C1 segment of cervical spinal cord (tissue), 14 donors: ENCODE data around the gene NUMB.

Source experiments
- DNase-seq, 14 donors: peaks; one replicate each; lab custom pipeline; 2025; lab: John Stamatoyannopoulos, UW

NUMB gene

GRCh38 chr14:73458183-73458976 lies at the start of gene NUMB:
Gene NUMB (minus strand): TSS chr14:73458546. CDS start chr14:73355751, 102,795 bp downstream.
- peak; percentile 72 to 100 (median 96) for DNase-seq

- no peak for DNase-seq
Measured at GRCh38 chr14:73503648-73504047, 45.3 kb upstream of the NUMB start.

GRCh38 chr14:73502017-73502619 lies 43.8 kb upstream of the NUMB start:
- DNase-seq, result no peak

- no peak for DNase-seq
Measured at GRCh38 chr14:73500360-73500759, 42.0 kb upstream of the NUMB start.

GRCh38 chr14:73494593-73494992 lies 36.2 kb upstream of the NUMB start:
- no peak for DNase-seq

- no peak for DNase-seq
Measured at GRCh38 chr14:73492670-73493069, 34.3 kb upstream of the NUMB start.

- no peak for DNase-seq
Measured at GRCh38 chr14:73492043-73492552, 33.8 kb upstream of the NUMB start.

- DNase-seq, result peak in 4 of 14 donors; percentile 27 to 49 (median 40)
Measured at GRCh38 chr14:73491256-73492042, 33.1 kb upstream of the NUMB start.

GRCh38 chr14:73489481-73490175 lies 31.3 kb upstream of the NUMB start:
- DNase-seq, result no peak

- no peak for DNase-seq
Measured at GRCh38 chr14:73478684-73479083, 20.3 kb upstream of the NUMB start.

GRCh38 chr14:73477618-73478266 lies 19.4 kb upstream of the NUMB start:
- DNase-seq, result no peak

GRCh38 chr14:73476451-73476931 lies 18.1 kb upstream of the NUMB start:
- DNase-seq, result peak in 2 of 14 donors; percentile 15 to 20

GRCh38 chr14:73474952-73475351 lies 16.6 kb upstream of the NUMB start:
- DNase-seq, result no peak

GRCh38 chr14:73472185-73473114 lies 14.1 kb upstream of the NUMB start:
- DNase-seq, result peak in 1 of 14 donors; percentile 63

- DNase-seq, result no peak
Measured at GRCh38 chr14:73471582-73472184, 13.3 kb upstream of the NUMB start.

GRCh38 chr14:73468828-73469375 lies 10.6 kb upstream of the NUMB start:
- DNase-seq, result no peak

- no peak for DNase-seq
Measured at GRCh38 chr14:73467800-73468199, 9.5 kb upstream of the NUMB start.

- no peak for DNase-seq
Measured at GRCh38 chr14:73467377-73467776, 9.0 kb upstream of the NUMB start.

- DNase-seq, result no peak
Measured at GRCh38 chr14:73466861-73467260, 8.5 kb upstream of the NUMB start.
